ENCODE data around the gene POLDIP3.
A peak's percentile ranks its signal among the peaks of the same experiment; 100 is the strongest.

Gene POLDIP3

DNA sequence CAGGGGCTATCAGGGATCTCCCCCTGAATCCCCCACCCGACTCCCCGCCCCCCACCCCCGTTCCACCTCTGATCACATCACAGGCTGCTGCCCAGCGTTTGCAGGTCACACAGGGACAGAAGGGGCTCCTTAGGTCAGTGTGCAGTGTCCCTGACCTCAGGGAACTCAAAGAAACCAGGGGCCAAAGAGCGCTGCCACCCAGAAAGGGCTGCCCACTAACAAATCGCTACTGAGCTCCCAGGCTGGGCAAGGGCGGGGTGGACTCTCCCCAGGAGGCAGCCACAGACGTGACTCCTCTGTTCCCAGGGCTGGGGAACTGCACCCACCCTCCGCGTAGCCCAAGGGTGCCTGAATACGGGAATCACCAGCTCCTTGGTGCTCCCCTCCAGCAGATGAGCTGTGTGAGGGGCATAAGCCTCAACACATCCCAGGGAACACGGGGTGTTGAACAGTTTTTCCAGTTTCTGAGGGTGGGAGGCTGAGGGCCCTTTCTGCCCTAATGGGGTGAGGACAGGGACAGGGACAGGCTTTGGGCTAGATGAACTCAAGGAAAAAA lies 9.9 kb upstream of the POLDIP3 start:
- no peak overlapping the region for H3K4me3 ChIP-seq (ENCODE audit: low read length)
- TF ChIP-seq, protein P1, sequence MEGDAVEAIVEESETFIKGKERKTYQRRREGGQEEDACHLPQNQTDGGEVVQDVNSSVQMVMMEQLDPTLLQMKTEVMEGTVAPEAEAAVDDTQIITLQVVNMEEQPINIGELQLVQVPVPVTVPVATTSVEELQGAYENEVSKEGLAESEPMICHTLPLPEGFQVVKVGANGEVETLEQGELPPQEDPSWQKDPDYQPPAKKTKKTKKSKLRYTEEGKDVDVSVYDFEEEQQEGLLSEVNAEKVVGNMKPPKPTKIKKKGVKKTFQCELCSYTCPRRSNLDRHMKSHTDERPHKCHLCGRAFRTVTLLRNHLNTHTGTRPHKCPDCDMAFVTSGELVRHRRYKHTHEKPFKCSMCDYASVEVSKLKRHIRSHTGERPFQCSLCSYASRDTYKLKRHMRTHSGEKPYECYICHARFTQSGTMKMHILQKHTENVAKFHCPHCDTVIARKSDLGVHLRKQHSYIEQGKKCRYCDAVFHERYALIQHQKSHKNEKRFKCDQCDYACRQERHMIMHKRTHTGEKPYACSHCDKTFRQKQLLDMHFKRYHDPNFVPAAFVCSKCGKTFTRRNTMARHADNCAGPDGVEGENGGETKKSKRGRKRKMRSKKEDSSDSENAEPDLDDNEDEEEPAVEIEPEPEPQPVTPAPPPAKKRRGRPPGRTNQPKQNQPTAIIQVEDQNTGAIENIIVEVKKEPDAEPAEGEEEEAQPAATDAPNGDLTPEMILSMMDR (IDR thresholded peaks at IDR 0.05; ENCODE audit: insufficient read depth, low read depth, low read length, missing control alignments): no peak
- no peak for DNase-seq (ENCODE audit: low read depth)

DNA sequence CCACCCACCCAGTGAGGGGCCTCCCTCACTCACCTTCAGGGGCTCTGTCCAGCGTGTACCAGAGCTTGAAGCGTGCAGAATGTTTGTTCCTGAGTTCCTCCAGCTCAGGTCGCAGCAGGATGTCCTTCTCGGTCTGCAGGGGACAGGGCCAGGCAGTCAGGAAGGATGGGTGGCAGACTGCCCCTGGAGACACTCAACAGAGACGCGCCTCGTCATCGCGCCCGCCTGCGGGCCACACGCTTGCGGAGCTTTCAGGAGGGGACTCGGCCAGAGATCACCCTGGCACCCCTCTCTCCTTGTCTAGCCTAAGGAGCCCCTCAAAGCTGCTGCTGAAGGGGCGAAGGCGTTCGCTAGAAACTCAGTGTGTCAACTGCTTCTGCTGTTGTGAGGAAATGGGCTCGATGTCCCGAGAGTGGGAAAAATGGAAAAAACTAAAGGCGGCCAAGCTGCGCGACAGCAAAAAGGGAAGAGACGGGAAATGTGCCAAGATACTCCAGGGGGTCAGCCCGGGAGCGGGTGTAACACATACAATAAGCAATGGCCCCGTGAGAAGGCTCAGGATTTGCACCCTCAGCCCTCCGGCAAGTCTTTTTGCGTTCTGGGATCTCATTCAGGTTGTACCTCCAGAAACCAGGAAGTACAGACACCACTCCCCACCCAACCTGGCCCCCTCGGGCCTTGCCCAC lies 9.2 kb upstream of the POLDIP3 start:
- no peak for DNase-seq (ENCODE audit: low read depth)
- TF ChIP-seq, protein P1 (IDR thresholded peaks at IDR 0.05; ENCODE audit: insufficient read depth, low read depth, low read length, missing control alignments): no peak
- H3K4me3 ChIP-seq (ENCODE audit: low read length): no peak overlapping the region

DNA sequence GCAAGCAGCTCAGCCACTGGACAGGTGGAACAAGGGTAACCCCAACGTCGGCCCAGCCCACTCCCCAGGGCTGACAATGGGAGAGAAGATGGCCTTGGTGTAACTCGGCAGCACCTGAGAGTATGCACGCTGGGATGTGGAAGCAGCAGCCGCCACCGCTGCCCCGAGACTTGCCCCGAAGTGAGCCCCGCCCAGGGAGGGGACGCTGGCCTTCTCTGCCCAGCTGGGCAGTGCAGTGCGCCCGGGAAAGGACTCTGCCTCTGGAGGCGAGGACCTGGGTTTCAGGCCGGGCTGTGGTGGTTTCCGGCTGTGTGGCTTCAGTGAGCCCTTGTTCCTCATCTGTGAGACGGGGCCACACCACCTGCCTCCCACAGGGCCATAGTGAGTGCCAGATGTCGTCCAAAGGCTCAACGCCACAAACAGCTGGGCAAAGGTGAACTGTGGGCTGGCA lies 8.6 kb upstream of the POLDIP3 start:
- no peak for DNase-seq (ENCODE audit: low read depth)
- H3K4me3 ChIP-seq (ENCODE audit: low read length): no peak overlapping the region
- TF ChIP-seq, protein P1 (IDR thresholded peaks at IDR 0.05; ENCODE audit: insufficient read depth, low read depth, low read length, missing control alignments): no peak

DNA sequence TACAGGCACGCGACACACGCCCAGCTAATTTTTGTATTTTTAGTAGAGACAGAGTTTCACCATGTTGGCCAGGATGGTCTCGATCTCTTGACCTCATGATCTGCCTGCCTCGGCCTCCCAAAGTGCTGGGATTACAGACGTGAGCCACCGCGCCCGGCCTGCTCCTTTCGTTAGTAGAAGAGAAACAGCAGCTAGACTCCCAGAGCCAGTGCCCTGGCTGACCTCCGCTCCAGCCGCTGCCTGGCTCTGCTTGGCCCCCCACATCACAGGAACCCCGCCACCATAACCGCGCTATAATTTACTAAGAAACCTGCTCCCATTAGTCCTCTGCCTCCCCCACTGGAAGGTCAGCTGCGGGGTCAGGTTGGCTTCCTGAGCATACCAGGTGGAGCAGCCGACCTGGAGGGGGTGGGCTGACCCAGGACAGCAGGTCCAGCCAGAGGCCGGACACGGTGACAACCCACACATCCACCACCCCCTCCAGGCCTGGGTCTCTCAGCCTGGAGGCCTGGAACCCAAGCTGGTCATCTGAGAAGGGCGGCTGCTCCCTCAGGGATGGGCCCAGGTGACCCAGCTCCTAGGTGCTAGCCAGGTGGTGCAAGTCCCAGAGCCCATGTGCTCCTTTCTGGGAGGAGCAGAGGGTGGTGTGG lies 7.5 kb upstream of the POLDIP3 start:
- no peak for DNase-seq (ENCODE audit: low read depth)
- TF ChIP-seq, protein P1 (IDR thresholded peaks at IDR 0.05; ENCODE audit: insufficient read depth, low read depth, low read length, missing control alignments): no peak
- no peak overlapping the region for H3K4me3 ChIP-seq (ENCODE audit: low read length)

DNA sequence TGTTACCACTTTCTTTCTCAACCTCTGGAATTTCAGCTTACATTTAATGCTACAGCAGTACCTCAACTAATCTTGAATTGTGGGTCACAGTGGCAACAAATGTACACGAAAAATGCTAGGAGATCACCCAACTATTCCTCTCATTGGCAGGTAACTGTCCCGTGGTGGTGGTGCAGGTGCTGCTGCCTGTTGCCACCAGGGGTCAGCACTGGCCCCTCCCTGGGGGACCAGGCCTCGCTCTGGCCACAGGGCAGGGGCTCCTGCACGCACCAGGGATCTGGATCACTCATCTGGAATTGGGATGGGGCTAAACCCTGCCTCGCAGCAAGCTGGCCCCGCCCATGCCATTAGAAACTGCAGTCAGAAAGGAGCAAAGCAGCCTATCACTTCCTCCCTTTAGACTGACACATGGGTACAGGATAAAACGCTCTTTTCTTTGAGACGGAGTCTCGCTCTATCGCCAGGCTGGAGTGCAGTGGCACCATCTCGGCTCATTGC lies 6.9 kb upstream of the POLDIP3 start:
- DNase-seq (ENCODE audit: low read depth): peak; percentile 64
- TF ChIP-seq, protein P1 (IDR thresholded peaks at IDR 0.05; ENCODE audit: insufficient read depth, low read depth, low read length, missing control alignments): peak; percentile 91
- no peak overlapping the region for H3K4me3 ChIP-seq (ENCODE audit: low read length)

DNA sequence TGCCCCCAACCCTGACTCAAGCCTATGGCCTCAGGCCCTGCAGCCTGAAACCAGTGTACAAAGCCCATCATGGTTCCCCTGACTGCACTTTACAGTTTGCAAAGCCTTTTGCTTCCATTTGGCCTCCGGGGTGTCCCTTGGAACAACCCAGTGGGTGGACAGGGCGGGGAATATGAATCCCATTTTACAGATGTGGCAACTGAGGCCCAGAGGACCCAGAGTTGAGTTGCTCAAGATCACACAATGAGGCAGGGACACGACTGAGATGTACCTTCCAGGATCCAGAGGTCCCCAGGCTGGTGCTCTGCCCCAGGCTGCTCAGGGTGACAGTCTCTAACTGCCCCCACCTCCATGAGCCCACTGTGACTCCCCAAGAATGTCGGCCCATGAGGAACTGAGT lies 5.4 kb upstream of the POLDIP3 start:
- TF ChIP-seq, protein P1 (IDR thresholded peaks at IDR 0.05; ENCODE audit: insufficient read depth, low read depth, low read length, missing control alignments): no peak
- no peak for DNase-seq (ENCODE audit: low read depth)
- H3K4me3 ChIP-seq (ENCODE audit: low read length): no peak overlapping the region
